Gastrocnemius medialis (tissue), 4 donors: Measurements from ENCODE around the gene RITA1. TPM values are rescaled to one million over a fixed set of nuclear protein-coding genes. Genes with fewer than 3 reads are reported as not detected.

Experiments used
- ATAC-seq, 2 donors: fragments of 150-250 bp; one replicate each; pipeline ENCODE4 v1.9.1; 2016
- DNase-seq, 2 donors: peaks; one replicate each; pipeline ENCODE4 v3.0.0-alpha.2; 2019
- H3K27ac ChIP-seq, 4 donors: fragments of 200-600 bp; sonication (generic); 1 replicate in 1 of 4; 2 replicates in 3 of 4; pipeline ENCODE4 v1.5.1; 2016 to 2018; ENCODE audit warnings: mild to moderate bottlenecking in 2 of 4, moderate library complexity in 1 of 4
- H3K27me3 ChIP-seq, 3 donors: fragments of 200-600 bp; sonication (generic) in 2 of 3; 1 replicate in 1 of 3; 2 replicates in 2 of 3; pipeline versions ENCODE4 v1.5.1 to v1.6.0; 2016 to 2019; ENCODE audit warnings: mild to moderate bottlenecking in 1 of 3, moderate library complexity in 1 of 3
- H3K36me3 ChIP-seq, 2 donors: fragments of 200-600 bp; sonication (generic) in 1 of 2; one replicate each; pipeline ENCODE4 v1.5.1; 2017 to 2018
- H3K4me1 ChIP-seq, 2 donors: fragments of 200-600 bp; sonication (generic) in 1 of 2; one replicate each; pipeline ENCODE4 v1.5.1; 2016 to 2017; ENCODE audit warnings: mild to moderate bottlenecking in 2 of 2
- H3K4me3 ChIP-seq, 4 donors: fragments of 200-600 bp; sonication (generic) in 3 of 4; 1 replicate in 1 of 4; 2 replicates in 3 of 4; pipeline ENCODE4 v1.5.1; 2016 to 2019; ENCODE audit warnings: mild to moderate bottlenecking in 2 of 4
- H3K9me3 ChIP-seq, 3 donors: fragments of 200-600 bp; sonication (generic) in 2 of 3; 1 replicate in 1 of 3; 2 replicates in 2 of 3; pipeline ENCODE4 v1.5.1; 2016 to 2019
- POLR2A ChIP-seq, 2 donors: fragments of 450-650 bp; IDR thresholded peaks; one replicate each; pipeline ENCODE4 v1.6.1; 2017; ENCODE audit warnings: antibody characterized with exemption in 2 of 2, mild to moderate bottlenecking in 2 of 2, moderate library complexity in 2 of 2
- in situ Hi-C, 4 donors: fragments of 200-750 bp; cut with MboI; loops; one replicate each; pipeline versions ENCODE4 v1.15.0 to v1.8.0; 2017; ENCODE audit warnings: low sequenced_read_pairs in 4 of 4
- intact Hi-C: fragments of 100-400 bp; cut with DNase I; formaldehyde crosslinking; loops from one replicate; pipeline ENCODE4 v1.15.1; 2023; ENCODE audit warnings: low total_unique reads
- total RNA-seq, 4 donors: library from RNA; depleted of rRNA; stranded (reverse); fragments of >200 nt; gene quantifications; one replicate each; pipeline versions ENCODE4 v1.1.0 to v1.2.3, GENCODE V29; 2016
- TF ChIP-seq, protein P1 (sequence below), 5 experiments: fragments of 450-650 bp in 3 of 5; fragments of 200-600 bp in 2 of 5; sonication (generic) in 2 of 5; IDR thresholded peaks in 4 of 5; conservative IDR thresholded peaks in 1 of 5; 1 replicate in 4 of 5; 2 replicates in 1 of 5; pipeline ENCODE4 v1.5.1; 2016 to 2019; ENCODE audit warnings: antibody characterized with exemption in 5 of 5, mild to moderate bottlenecking in 3 of 5, moderate library complexity in 3 of 5

RITA1 gene
- total RNA-seq, 4 donors from 2014 or later: 17.7 to 31.2 (median 23.1) TPM

DNA sequence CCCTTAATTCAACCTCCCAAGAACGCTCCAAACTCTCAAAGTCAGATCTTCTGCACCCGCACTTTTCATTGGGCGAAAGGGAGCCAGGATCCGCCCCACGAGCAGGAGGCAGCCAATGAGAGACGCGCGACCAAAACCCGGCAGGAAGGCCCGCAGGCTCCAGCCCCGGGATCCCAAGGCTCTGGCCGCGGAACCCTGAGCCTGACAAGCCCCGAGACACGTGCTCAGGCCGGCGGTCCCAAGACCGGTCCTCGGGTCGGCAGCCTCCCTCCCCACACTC is 681 bp upstream of the RITA1 start:
- Histone ChIP-seq H3K27me3 (no peaks in the 10 kb centered on the region), H3K4me3 (peak overlapping the region; percentile 87 to 100 (median 95)), H3K4me1 (peaks cover 22 to 24% of the 10 kb centered on the region in 2 donors), H3K27ac (peak overlapping the region; percentile 93 to 100 (median 98)), H3K9me3 (no peaks in the 10 kb centered on the region), H3K36me3 (peaks cover 0 to 17% of the 10 kb centered on the region in 2 donors)
- intact Hi-C loops (loop anchor here (1.0 to 2.0 kb wide), 2 partner anchors 174 to 781 kb away; partner anchors contain the start of genes PLBD2 and RBM19), in situ Hi-C loops (loop anchor here in 2 of 4 donors (10.0 to 25.0 kb wide), 2 partner anchors 127 to 150 kb away; partner anchors contain the start of gene SLC8B1 (in 1 of the 2))
- ATAC-seq: peak; percentile 89
- peak; percentile 85 to 86 for DNase-seq
- TF ChIP-seq, protein P1, sequence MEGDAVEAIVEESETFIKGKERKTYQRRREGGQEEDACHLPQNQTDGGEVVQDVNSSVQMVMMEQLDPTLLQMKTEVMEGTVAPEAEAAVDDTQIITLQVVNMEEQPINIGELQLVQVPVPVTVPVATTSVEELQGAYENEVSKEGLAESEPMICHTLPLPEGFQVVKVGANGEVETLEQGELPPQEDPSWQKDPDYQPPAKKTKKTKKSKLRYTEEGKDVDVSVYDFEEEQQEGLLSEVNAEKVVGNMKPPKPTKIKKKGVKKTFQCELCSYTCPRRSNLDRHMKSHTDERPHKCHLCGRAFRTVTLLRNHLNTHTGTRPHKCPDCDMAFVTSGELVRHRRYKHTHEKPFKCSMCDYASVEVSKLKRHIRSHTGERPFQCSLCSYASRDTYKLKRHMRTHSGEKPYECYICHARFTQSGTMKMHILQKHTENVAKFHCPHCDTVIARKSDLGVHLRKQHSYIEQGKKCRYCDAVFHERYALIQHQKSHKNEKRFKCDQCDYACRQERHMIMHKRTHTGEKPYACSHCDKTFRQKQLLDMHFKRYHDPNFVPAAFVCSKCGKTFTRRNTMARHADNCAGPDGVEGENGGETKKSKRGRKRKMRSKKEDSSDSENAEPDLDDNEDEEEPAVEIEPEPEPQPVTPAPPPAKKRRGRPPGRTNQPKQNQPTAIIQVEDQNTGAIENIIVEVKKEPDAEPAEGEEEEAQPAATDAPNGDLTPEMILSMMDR (IDR thresholded peaks at IDR 0.05 in 4 of 5, conservative IDR thresholded peaks at IDR 0.05 in 1 of 5): no peak
- no peak for TF ChIP-seq POLR2A (IDR thresholded peaks at IDR 0.05)

- no peak for DNase-seq
- in situ Hi-C loops (loop anchor here in 2 of 4 donors (10.0 to 25.0 kb wide), 2 partner anchors 126 to 149 kb away; partner anchors contain the start of gene SLC8B1 (in 1 of the 2)), intact Hi-C loops (no loop called here)
- no peak for TF ChIP-seq POLR2A (IDR thresholded peaks at IDR 0.05)
- TF ChIP-seq, protein P1 (IDR thresholded peaks at IDR 0.05 in 4 of 5, conservative IDR thresholded peaks at IDR 0.05 in 1 of 5): no peak
- H3K36me3 ChIP-seq: peaks cover 0 to 10% of the 10 kb centered on the region in 2 donors
- no peaks in the 10 kb centered on the region for H3K27me3 ChIP-seq
- peaks cover 22 to 24% of the 10 kb centered on the region in 2 donors for H3K4me1 ChIP-seq
- no peaks in the 10 kb centered on the region for H3K9me3 ChIP-seq
- ATAC-seq: no peak
- peak overlapping the region; percentile 93 to 100 (median 98) for H3K27ac ChIP-seq
- peak overlapping the region; percentile 87 to 100 (median 95) for H3K4me3 ChIP-seq
These were observed 478 bp downstream of the RITA1 start for GRCh38 chr12:113186033-113186365.

DNA sequence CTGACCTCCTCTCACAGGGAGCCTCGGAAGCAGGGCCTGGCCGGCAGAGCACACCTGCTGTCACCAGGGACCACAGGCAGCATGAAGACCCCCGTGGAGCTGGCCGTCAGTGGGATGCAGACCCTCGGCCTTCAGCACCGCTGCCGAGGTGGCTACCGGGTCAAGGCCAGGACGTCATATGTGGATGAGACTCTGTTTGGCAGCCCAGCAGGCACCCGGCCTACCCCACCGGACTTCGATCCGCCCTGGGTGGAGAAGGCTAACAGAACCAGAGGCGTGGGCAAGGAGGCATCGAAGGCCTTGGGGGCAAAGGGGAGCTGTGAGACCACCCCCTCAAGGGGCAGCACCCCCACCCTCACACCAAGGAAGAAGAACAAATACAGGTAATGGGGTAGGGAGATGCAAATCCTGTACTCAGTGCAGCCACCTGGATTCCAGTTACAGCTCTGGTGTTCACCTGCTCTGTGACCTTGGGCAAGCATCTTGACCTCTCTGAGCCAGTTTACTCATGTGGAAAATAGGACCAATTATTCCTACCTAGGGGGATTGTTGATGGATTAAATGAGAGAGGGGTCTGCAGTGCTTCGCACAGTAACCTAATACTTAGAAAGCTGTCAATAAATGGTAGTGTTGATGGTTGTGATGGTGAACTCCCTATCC is 1.3 kb downstream of the RITA1 start:
- intact Hi-C loops: no loop called here
- in situ Hi-C loops: loop anchor here in 2 of 4 donors (10.0 to 25.0 kb wide), 2 partner anchors 126 to 148 kb away; partner anchors contain the start of gene SLC8B1 (in 1 of the 2)
- Histone ChIP-seq H3K4me3 (peak overlapping the region in 3 of 4 donors; percentile 87 to 98 (median 92)), H3K4me1 (peaks cover 22 to 24% of the 10 kb centered on the region in 2 donors), H3K27ac (peak overlapping the region; percentile 93 to 100 (median 98)), H3K36me3 (peaks cover 0 to 17% of the 10 kb centered on the region in 2 donors), H3K9me3 (no peaks in the 10 kb centered on the region), H3K27me3 (no peaks in the 10 kb centered on the region)
- ATAC-seq: no peak
- TF ChIP-seq, protein P1 (IDR thresholded peaks at IDR 0.05 in 4 of 5, conservative IDR thresholded peaks at IDR 0.05 in 1 of 5): no peak
- TF ChIP-seq POLR2A (IDR thresholded peaks at IDR 0.05): no peak
- DNase-seq: no peak

- ATAC-seq (no peak), DNase-seq (no peak)
- intact Hi-C loops (no loop called here), in situ Hi-C loops (loop anchor here in 2 of 4 donors (10.0 to 25.0 kb wide), 2 partner anchors 123 to 145 kb away; partner anchors contain the start of gene SLC8B1 (in 1 of the 2))
- Histone ChIP-seq H3K4me1 (peaks cover 28 to 30% of the 10 kb centered on the region in 2 donors), H3K27me3 (no peaks in the 10 kb centered on the region), H3K36me3 (peaks cover 0 to 23% of the 10 kb centered on the region in 2 donors), H3K4me3 (no peak overlapping the region), H3K9me3 (no peaks in the 10 kb centered on the region), H3K27ac (no peak overlapping the region)
- TF ChIP-seq, protein P1 (IDR thresholded peaks at IDR 0.05 in 4 of 5, conservative IDR thresholded peaks at IDR 0.05 in 1 of 5): no peak
- no peak for TF ChIP-seq POLR2A (IDR thresholded peaks at IDR 0.05)
These were observed 3.8 kb downstream of the RITA1 start for GRCh38 chr12:113189361-113189760.
